Upper lobe of left lung (tissue), 6 donors: ENCODE results near the gene AFF4. TPM values are rescaled to one million over a fixed set of nuclear protein-coding genes. Genes with fewer than 3 reads are reported as not detected.
"Not testable (repeated sequence)": the region's sequence is repeated elsewhere in the genome, so short reads cannot be mapped to it uniquely, and the experiment has no call there.

Source experiments
- ATAC-seq, 2 donors: fragments of 200-7000 bp; cut with Tn5 transposase; one replicate each; pipeline ENCODE4 v1.9.1; 2022; ENCODE audit warnings: mild to moderate bottlenecking in 2 of 2, moderate library complexity in 2 of 2; ENCODE audit not compliant: low FRiP score in 2 of 2
- DNase-seq, 2 donors: peaks; one replicate each; pipeline ENCODE4 v3.0.0-alpha.2; 2019 to 2020
- H3K27ac ChIP-seq, 4 donors: fragments of 200-600 bp; sonication (generic); one replicate each; pipeline ENCODE4 v1.5.1; 2016 to 2019
- H3K27me3 ChIP-seq, 4 donors: fragments of 200-600 bp; sonication (generic); one replicate each; pipeline ENCODE4 v1.5.1; 2017 to 2019
- H3K36me3 ChIP-seq, 4 donors: fragments of 200-600 bp; sonication (generic); one replicate each; pipeline ENCODE4 v1.5.1; 2016 to 2019
- H3K4me1 ChIP-seq, 4 donors: fragments of 200-600 bp; sonication (generic); one replicate each; pipeline ENCODE4 v1.5.1; 2018 to 2019
- H3K4me3 ChIP-seq, 4 donors: fragments of 200-600 bp; sonication (generic); one replicate each; pipeline ENCODE4 v1.5.1; 2017 to 2019; ENCODE audit warnings: mild to moderate bottlenecking in 2 of 4, moderate library complexity in 1 of 4
- H3K9me3 ChIP-seq, 4 donors: fragments of 200-600 bp; sonication (generic); one replicate each; pipeline ENCODE4 v1.5.1; 2018 to 2019
- EP300 ChIP-seq, 4 donors: sonication (generic); formaldehyde crosslinking; IDR thresholded peaks; one replicate each; pipeline ENCODE4 v1.5.1; 2017; ENCODE audit warnings: antibody characterized with exemption in 4 of 4, control low read depth in 2 of 4
- POLR2A ChIP-seq, 4 donors: fragments of 450-650 bp; IDR thresholded peaks; one replicate each; pipeline ENCODE4 v1.5.1; 2016 to 2017; ENCODE audit warnings: antibody characterized with exemption in 4 of 4, mild to moderate bottlenecking in 2 of 4
- POLR2AphosphoS5 ChIP-seq, 2 donors: sonication (generic); formaldehyde crosslinking; IDR thresholded peaks; one replicate each; pipeline ENCODE4 v1.5.1; 2017; ENCODE audit warnings: antibody characterized with exemption in 2 of 2
- WGBS, 2 donors: methylation state at CpG; one replicate each; pipeline ENCODE4 v1.1.5; 2017 to 2018; 5-methylcytosine and 5-hydroxymethylcytosine counted together
- total RNA-seq, 6 donors: library from RNA; depleted of rRNA in 4 of 6; stranded (reverse); fragments of >200 nt in 4 of 6; gene quantifications; one replicate each; pipeline versions ENCODE4 v1.1.0 to v1.2.1, GENCODE V29; 2016 to 2021
- TF ChIP-seq, protein P1 (sequence below), 6 experiments: fragments of 450-650 bp in 4 of 6; fragments of 200-600 bp in 2 of 6; sonication (generic) in 2 of 6; IDR thresholded peaks; one replicate each; pipeline ENCODE4 v1.5.1; 2016 to 2019; ENCODE audit warnings: antibody characterized with exemption in 6 of 6
- donor health status: DM: no; HTN: no; CAD: no; lungs with moderate emphysema.
- donor health status: DM: no; HTN: yes; CAD: no; lungs with severe emphysema.

The AFF4 gene
- total RNA-seq, 6 donors from 2014 or later = 60.8 to 94.5 (median 72.8) TPM

DNA sequence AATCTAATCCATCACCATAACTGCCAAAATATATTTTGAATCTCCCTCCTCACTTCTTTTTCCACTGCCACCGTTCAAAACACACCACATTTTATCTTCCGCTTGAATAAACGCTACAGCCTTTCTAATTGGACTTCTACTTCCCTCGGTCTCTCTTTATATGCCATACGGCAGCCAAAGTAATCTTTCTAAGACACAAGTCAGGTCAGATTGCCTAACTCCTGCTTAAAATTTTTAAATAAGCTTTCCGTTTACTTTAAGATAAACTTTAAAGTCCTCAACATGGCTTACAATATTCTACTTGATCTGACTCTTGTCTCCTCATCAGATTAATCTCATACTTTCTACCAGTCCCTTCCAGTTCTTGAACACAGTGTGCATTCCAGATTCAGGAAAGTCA lies 9.7 kb downstream of the AFF4 start:
- no peak overlapping the region for H3K4me3 ChIP-seq
- ATAC-seq (no peak), DNase-seq (no peak)
- 65 to 66% methylated on average over 6 of the region's 6 CpGs for WGBS, 2 donors
- peaks cover 0 to 10% (median 4%) of the 10 kb centered on the region in 4 donors for H3K36me3 ChIP-seq
- TF ChIP-seq, protein P1, sequence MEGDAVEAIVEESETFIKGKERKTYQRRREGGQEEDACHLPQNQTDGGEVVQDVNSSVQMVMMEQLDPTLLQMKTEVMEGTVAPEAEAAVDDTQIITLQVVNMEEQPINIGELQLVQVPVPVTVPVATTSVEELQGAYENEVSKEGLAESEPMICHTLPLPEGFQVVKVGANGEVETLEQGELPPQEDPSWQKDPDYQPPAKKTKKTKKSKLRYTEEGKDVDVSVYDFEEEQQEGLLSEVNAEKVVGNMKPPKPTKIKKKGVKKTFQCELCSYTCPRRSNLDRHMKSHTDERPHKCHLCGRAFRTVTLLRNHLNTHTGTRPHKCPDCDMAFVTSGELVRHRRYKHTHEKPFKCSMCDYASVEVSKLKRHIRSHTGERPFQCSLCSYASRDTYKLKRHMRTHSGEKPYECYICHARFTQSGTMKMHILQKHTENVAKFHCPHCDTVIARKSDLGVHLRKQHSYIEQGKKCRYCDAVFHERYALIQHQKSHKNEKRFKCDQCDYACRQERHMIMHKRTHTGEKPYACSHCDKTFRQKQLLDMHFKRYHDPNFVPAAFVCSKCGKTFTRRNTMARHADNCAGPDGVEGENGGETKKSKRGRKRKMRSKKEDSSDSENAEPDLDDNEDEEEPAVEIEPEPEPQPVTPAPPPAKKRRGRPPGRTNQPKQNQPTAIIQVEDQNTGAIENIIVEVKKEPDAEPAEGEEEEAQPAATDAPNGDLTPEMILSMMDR (IDR thresholded peaks at IDR 0.05) = no peak
- no peak for TF ChIP-seq POLR2A (IDR thresholded peaks at IDR 0.05)
- TF ChIP-seq POLR2AphosphoS5 (IDR thresholded peaks at IDR 0.05) = no peak
- TF ChIP-seq EP300 (IDR thresholded peaks at IDR 0.05) = no peak
- H3K27ac ChIP-seq = no peak overlapping the region
- H3K4me1 ChIP-seq = peaks cover 9 to 29% (median 17%) of the 10 kb centered on the region in 4 donors
- H3K27me3 ChIP-seq = no peaks in the 10 kb centered on the region
- no peaks in the 10 kb centered on the region for H3K9me3 ChIP-seq

GRCh38 chr5:132952829-132953228 lies 10.6 kb downstream of the AFF4 start:
- no peak overlapping the region for H3K27ac ChIP-seq

GRCh38 chr5:132951897-132952296 lies 11.5 kb downstream of the AFF4 start:
- H3K27me3 ChIP-seq = no peaks in the 10 kb centered on the region
- ATAC-seq = no peak

More at GRCh38 chr5:132952829-132953228, 10.6 kb downstream of the AFF4 start:
- Histone ChIP-seq H3K4me3 (no peak overlapping the region), H3K27me3 (no peaks in the 10 kb centered on the region), H3K4me1 (peaks cover 8 to 35% (median 19%) of the 10 kb centered on the region in 4 donors), H3K9me3 (no peaks in the 10 kb centered on the region), H3K36me3 (peaks cover 0 to 10% (median 4%) of the 10 kb centered on the region in 4 donors)
- TF ChIP-seq POLR2A (IDR thresholded peaks at IDR 0.05) = no peak
- TF ChIP-seq, protein P1 (IDR thresholded peaks at IDR 0.05) = no peak
- TF ChIP-seq EP300 (IDR thresholded peaks at IDR 0.05) = no peak
- no peak for TF ChIP-seq POLR2AphosphoS5 (IDR thresholded peaks at IDR 0.05)
- DNase-seq (no peak), ATAC-seq (no peak)
- 73 to 81% methylated on average over 2 of the region's 2 CpGs for WGBS, 2 donors

DNA sequence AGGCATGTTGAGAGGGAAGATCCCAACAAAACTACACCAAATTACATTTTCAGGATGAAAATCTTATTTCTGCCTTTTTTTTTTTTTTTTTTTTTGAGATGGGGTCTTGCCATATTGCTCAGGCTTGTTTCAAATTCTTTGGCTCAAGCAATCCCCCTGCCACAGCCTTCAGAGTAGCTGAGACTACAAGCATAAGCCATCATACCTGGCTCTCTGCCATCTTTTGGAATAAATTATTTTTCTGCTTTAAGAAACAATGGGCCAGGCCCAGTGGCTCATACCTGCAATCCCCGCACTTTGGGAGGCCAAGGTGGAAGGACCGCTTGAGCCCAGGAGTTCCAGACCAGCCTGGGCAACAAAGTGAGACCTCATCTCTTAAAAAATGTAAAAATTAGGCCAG lies 14.3 kb downstream of the AFF4 start:
- Histone ChIP-seq H3K4me3 (no peak overlapping the region), H3K27ac (no peak overlapping the region), H3K9me3 (no peaks in the 10 kb centered on the region), H3K36me3 (peaks cover 0 to 3% (median 0%) of the 10 kb centered on the region in 4 donors), H3K4me1 (peaks cover 8 to 39% (median 18%) of the 10 kb centered on the region in 4 donors), H3K27me3 (no peaks in the 10 kb centered on the region)
- no peak for DNase-seq
- TF ChIP-seq POLR2A (IDR thresholded peaks at IDR 0.05) (no peak), POLR2AphosphoS5 (IDR thresholded peaks at IDR 0.05) (no peak), EP300 (IDR thresholded peaks at IDR 0.05) (no peak)
- TF ChIP-seq, protein P1 (IDR thresholded peaks at IDR 0.05) = no peak
- WGBS, 2 donors = 90 to 97% methylated on average over 2 of the region's 2 CpGs
- ATAC-seq = no peak

More at GRCh38 chr5:132951897-132952296, 11.5 kb downstream of the AFF4 start:
- Histone ChIP-seq H3K27ac (no peak overlapping the region), H3K4me1 (peaks cover 8 to 28% (median 19%) of the 10 kb centered on the region in 4 donors), H3K9me3 (no peaks in the 10 kb centered on the region), H3K4me3 (no peak overlapping the region), H3K36me3 (peaks cover 0 to 10% (median 4%) of the 10 kb centered on the region in 4 donors)
- DNase-seq = no peak
- no peak for TF ChIP-seq EP300 (IDR thresholded peaks at IDR 0.05)
- TF ChIP-seq POLR2AphosphoS5 (IDR thresholded peaks at IDR 0.05) = no peak
- TF ChIP-seq, protein P1 (IDR thresholded peaks at IDR 0.05) = no peak
- no peak for TF ChIP-seq POLR2A (IDR thresholded peaks at IDR 0.05)
- 79 to 93% methylated on average over 2 of the region's 2 CpGs for WGBS, 2 donors

DNA sequence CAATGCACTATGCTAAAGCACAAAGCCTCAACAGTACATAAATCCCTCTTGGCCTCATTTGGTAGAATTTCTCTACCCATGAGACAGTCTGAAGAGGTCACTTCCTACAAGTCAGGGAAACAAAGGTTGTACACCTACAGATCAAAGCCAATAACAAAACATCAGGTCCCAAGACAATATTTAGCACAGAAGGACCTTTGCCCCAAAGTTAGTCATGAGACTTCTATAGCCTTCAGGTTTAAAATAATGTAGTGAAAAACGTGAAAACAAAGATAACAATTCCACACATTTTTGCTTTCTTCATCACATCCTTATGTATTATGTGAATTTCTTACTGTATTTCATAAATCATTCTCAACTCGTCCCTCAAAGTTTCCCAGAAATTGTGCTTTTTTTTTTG lies 15.8 kb downstream of the AFF4 start:
- no peak overlapping the region for H3K4me3 ChIP-seq
- no peaks in the 10 kb centered on the region for H3K9me3 ChIP-seq
- TF ChIP-seq EP300 (IDR thresholded peaks at IDR 0.05) = no peak
- TF ChIP-seq, protein P1 (IDR thresholded peaks at IDR 0.05) = no peak
- no peak for TF ChIP-seq POLR2AphosphoS5 (IDR thresholded peaks at IDR 0.05)
- no peak for TF ChIP-seq POLR2A (IDR thresholded peaks at IDR 0.05)
- H3K4me1 ChIP-seq = peaks cover 6 to 38% (median 16%) of the 10 kb centered on the region in 4 donors
- no peaks in the 10 kb centered on the region for H3K27me3 ChIP-seq
- ATAC-seq = no peak
- H3K27ac ChIP-seq = no peak overlapping the region
- 64 to 65% methylated on average over 2 of the region's 2 CpGs for WGBS, 2 donors
- DNase-seq = no peak
- H3K36me3 ChIP-seq = peaks cover 0 to 4% (median 0%) of the 10 kb centered on the region in 4 donors

GRCh38 chr5:132945315-132945714 lies 18.1 kb downstream of the AFF4 start:
- 98 to 100% methylated on average over 4 of the region's 4 CpGs for WGBS, 2 donors
- not testable (repeated sequence) for ATAC-seq, H3K27me3 ChIP-seq, DNase-seq, H3K4me3 ChIP-seq, H3K36me3 ChIP-seq, H3K9me3 ChIP-seq, H3K27ac ChIP-seq
- peaks cover 6 to 53% (median 15%) of the 10 kb centered on the region in 4 donors for H3K4me1 ChIP-seq
